HG03520 (cell line): Measurements from ENCODE around the gene SERINC5.
A peak's percentile ranks its signal among the peaks of the same experiment; 100 is the strongest.
"Not testable (repeated sequence)": the region's sequence is repeated elsewhere in the genome, so short reads cannot be mapped to it uniquely, and the experiment has no call there.

Experiments
- ATAC-seq: cut with Tn5 transposase; IDR thresholded peaks from one replicate; pipeline ENCODE4 v1.9.1; 2021; ENCODE audit warnings: mild to moderate bottlenecking, moderate library complexity; ENCODE audit not compliant: unreplicated experiment

Gene SERINC5

DNA sequence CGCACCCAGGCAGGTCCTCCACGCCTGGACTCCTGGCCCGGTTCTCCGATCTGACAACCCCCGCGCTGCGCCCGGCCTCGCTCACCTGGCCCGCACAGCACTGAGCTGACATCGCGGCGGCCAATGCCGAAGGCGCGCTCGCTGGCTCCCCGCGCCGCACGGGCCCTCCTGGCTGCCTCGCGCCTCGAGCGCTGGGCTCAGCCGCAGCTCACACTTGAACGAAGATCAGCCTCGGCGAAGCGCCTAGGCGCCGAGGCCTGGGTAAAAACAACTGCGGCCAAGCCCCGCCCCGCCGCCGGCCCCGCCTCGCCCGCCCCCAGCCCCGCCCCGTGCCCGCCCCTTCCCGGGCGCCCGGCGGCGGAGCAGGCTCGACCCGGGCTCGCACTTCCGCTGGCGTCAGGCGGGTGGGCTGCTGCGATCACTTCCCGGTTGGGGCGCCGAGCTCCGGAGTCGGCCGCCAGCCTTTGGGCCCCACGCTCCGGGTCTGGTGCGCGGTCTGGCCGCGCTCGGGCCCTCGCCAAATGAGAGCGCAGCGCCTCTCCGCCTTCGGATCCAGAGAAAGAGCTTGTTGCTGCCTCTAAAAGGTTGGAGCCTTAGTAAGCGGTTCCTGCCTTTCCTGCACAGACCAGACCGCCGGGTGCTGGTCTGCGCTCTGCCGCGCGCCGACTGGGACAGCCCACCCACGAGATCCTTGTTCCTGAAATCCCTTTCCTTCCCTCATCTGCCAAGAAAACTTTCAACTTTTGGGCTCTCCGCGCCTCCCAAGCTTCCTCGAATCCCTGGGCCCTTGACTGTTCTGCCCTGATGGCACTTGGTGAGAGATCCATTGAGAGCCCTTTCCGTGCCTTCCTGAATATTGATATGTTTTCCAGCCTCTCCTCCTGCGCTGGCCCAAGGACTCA is at the start of gene SERINC5:
SERINC5 (minus strand) TSS at position 238 of the 902 bp plus-strand sequence; CDS start at position 112, 126 bp downstream.
- ATAC-seq = peak; percentile 72

DNA sequence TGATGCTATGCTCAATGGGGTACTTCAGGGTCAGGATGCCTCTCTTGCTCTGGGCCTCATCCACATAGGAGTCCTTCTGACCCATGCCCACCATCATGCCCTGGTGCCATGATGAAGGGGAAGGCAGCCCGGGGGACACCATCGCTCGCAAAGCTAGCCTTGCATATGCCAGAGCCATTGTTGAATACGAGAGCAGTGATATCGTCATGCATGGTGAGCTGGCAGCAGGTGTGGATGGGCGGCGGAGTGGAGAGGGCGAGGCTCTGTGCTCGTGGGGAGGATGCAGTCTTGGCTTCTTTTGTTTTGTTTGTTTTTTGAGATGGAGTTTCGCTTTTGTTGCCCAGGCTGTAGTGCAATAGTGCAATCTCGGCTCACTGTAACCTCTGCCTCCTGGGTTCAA is 46.8 kb upstream of the SERINC5 start:
- no peak for ATAC-seq

DNA sequence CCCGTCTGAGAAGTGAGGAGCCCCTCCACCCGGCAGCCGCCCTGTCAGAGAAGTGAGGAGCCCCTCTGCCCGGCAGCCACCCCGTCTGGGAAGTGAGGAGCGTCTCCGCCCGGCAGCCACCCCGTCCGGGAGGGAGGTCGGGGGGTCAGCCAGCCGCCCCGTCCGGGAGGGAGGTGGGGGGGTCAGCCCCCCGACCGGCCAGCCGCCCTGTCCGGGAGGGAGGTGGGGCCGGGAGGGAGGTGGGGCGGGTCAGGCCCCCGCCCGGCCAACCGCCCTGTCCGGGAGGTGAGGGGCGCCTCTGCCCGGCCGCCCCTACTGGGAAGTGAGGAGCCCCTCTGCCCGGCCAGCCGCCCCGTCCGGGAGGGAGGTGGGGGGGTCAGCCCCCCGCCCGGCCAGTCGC is 45.5 kb upstream of the SERINC5 start:
- ATAC-seq = not testable (repeated sequence)

DNA sequence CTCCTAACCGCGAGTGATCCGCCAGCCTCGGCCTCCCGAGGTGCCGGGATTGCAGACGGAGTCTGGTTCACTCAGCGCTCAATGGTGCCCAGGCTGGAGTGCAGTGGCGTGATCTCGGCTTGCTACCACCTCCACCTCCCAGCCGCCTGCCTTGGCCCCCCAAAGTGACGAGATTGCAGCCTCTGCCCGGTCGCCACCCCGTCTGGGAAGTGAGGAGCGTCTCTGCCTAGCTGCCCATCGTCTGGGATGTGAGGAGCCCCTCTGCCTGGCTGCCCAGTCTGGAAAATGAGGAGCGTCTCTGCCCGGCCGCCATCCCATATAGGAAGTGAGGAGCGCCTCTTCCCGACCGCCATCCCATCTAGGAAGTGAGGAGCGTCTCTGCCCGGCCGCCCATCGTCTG is 44.9 kb upstream of the SERINC5 start:
- ATAC-seq = not testable (repeated sequence)

DNA sequence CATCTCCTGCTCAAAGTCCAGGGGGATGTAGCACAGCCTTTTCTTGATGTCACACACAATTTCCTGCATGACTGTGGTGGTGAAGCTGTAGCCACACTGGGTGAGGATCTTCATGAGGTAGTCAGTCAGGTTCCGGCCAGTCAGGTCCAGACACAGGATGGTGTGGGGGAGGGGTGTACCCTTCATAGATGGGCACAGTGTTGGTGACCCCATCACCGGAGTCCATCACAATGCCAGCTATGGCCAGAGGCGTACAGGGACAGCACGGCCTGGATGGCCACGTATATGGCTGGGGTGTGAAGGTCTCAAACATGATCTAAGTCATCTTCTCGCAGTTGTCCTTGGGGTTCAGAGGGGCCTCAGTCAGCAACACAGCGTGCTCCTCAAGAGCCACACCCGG is 44.3 kb upstream of the SERINC5 start:
- ATAC-seq = no peak

DNA sequence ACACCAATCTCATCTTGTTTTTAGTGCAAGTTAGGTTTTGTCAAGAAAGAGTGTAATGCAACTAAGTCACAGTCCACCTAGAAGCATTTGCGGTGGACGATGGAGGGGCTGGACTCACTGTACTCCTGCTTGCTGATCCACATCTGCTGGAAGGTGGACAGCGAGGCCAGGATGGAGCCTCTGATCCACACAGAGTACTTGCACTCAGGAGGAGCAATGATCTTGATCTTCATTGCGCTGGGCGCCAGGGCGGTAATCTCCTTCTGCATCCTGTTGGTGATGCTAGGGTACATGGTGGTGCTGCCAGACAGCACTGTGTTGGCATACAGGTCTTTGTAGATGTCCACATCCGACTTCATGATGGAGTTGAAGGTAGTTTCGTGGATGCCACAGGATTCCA is 43.8 kb upstream of the SERINC5 start:
- no peak for ATAC-seq

DNA sequence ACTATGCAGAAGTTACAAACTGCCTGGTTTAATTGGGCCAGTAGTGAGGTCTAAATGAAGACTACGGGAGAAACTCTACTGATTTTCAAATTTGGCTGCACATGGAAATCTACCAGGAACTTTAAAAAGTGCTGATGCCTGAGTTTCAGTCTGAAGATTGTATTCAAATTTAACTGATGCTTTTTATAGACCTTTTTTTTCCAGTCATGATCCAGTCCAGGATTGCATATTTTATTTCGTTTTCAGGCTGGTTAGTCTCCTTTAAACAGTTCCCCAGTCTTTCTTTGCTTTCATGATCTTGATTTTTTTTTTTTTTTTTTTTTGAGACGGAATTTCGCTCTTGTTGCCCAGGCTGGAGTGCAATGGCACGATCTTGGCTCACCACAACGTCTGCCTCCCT is 40.3 kb upstream of the SERINC5 start:
- ATAC-seq = no peak

DNA sequence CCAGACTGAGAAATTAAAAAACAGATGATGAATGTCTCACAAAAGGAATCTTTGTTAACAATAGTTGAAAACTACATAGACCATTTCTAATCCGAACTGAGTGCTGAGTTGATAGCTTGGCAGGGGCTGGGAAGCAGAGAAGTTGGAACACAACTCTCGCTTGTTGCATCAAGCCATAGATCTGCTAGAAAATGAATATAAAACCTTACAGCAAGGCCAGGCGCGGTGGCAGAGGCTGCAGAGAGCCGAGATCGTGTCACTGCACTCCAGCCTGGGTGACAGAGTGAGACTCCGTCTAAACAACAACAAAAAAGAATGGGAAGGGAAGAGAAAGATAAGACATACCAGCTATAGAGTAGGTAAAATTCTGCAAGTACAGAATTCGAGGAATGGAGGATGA is 35.9 kb upstream of the SERINC5 start:
- ATAC-seq = no peak

DNA sequence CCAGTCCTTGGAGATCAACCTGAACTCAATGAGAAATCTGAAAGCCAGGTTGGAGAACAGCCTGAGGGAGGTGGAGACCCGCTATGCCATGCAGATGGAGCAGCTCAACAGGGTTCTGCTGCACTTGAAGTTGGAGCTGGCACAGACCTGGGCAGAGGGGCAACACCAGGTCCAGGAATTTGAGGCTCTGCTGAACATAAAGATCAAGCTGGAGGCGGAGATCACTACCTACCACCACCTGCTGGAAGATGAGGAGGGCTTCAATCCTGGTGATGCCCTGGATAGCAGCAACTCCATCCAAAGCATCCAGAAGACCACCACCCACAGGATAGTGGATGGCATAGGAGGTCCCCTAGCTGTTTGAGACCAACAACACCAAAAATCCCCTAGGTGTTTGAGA is 33.5 kb upstream of the SERINC5 start:
- no peak for ATAC-seq

DNA sequence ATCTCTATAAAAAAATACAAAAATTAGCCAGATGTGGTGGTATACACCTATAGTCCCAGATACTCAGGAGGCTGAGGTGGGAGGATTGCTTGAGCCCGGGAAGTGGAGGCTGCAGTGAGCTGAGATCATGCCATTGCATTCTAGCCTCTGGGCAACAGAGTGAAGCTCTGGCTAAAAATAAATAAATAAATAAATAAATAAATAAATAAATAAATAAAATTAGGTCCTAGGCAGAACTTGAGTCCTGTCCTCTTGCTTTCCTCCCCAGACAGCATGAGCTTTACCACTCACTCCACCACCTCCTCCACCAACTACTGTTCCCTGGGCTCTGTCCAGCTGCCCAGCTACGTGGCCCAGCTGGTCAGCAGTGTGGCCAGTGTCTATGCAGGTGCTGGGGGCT is 32.3 kb upstream of the SERINC5 start:
- ATAC-seq = no peak

DNA sequence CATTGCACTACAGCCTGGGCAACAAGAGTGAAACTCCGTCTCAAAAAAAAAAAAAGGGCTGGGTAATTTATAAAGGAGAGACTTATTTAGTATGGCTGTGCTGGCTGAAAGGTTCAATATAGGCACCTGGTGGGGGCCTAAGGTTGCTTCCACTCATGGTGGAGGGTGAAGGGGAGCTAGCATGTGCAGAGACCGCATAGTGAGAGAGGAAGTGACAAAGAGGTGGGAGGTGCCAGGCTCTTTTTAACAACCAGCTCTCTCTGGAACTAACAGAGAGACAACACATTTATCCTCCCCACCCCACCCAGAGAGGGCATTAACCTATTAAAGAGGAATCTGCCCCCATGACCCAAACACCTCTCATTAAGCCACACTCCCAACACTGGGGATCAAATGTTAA is 28.9 kb upstream of the SERINC5 start:
- ATAC-seq = no peak

DNA sequence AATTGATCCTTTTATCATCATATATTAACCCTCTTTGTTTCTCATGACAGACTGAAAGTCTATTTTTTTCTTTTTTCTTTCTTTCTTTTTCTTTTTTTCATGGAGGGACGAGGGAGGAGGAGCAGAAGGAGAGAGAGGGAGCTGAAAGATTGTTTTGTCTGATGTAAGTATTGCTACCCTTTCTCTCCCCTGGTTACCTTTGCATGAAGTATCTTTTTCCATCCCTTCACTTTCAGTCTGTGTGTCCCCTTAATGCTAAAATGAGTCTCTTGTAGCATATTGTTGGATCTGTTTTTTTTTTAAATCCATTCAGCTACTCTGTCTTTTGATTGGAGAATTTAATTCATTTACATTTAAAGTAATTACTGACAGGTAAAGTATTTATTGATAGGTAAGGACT is 27.5 kb upstream of the SERINC5 start:
- no peak for ATAC-seq

DNA sequence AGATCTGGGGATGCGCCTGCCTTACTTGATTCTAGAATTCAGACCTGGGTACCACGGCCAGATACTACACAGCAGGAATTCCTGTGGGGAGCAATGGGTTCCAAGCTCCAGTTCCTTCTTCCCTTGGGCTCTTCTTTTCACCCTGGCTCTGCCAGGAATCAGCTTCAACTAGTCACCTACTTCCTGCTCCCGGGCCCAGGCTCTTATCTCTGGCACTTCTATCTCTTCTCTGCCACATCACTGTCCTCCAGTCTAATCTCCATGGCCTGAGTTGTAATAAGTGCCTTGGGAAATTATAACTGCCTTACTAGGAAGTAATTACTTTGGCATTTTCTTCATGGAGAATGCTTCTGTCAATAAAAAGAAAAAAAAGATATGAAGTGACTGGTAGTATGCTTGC is 26.2 kb upstream of the SERINC5 start:
- no peak for ATAC-seq

DNA sequence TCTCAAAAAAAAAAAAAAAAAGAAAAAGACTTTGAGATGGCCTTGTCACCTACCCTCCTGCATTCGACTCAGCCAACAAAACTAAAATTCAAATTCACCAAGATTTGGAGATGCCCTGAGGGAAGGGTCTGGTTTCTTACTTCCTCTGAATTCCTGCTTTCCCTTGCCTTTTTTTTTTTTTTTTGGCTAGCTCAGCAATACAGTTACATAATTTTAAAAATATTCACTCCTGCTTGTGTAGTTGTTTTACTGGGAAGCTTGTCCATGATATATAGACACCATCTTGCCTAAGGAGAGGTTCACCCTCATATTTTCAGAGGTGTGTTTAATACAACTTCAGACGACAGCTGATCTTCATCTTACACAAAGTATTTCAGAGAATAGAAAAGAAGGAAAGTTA is 21.3 kb upstream of the SERINC5 start:
- no peak for ATAC-seq

DNA sequence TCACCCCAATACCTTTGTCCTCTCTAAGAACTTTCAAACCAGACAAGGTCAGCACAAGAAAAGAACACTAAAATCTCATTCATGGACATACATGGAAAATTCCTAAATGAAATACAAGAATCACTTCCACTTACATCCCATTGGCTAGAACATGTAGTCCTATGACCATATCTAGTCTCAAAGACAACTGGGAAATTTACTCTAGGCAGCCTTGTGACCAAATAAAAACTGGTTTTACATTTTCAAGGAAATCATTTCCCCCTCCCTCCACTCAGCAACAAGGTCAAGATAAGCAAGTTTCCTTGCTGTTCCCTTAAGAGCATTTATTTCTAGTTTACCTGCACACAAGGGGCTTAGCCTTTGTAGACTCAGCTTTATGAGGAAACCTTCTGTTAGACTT is 20.3 kb upstream of the SERINC5 start:
- no peak for ATAC-seq

DNA sequence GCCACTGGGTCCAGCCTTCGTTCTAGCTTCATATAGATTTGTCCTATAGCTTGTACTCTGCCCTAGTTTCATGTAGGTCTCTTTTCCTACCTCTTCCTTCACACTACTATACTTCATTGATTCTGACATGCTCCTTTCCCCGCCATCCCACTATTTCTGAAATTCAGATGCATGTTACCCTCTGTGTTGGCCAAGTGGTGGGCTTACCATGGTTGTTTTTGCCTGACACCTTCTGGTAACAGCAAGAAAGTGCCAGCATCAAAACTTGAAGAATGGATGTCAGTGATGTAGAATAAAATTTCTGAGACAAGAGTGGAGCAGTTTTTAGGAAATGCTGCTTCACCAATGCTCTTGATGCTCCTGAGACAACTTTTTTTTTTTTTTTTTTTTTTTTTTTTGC is 19.5 kb upstream of the SERINC5 start:
- ATAC-seq = no peak

DNA sequence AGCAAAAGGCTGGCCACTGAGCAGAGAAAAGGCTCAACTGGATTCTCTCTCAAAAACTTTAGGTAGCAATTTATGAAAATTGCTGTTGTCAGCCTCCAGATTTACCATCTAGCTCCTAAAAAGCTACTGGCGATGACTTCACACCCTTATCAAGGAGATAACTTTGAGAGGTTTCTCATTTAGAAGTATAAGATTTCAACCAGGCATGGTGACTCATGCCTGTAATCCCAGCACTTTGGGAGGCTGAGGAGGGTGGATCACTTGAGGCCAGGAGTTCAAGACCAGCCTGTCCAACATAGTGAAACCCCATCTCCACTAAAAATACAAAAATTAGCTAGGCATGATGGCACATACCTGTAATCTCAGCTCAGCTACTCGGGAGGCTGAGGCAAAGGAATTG is 14.7 kb upstream of the SERINC5 start:
- ATAC-seq = not testable (repeated sequence)

DNA sequence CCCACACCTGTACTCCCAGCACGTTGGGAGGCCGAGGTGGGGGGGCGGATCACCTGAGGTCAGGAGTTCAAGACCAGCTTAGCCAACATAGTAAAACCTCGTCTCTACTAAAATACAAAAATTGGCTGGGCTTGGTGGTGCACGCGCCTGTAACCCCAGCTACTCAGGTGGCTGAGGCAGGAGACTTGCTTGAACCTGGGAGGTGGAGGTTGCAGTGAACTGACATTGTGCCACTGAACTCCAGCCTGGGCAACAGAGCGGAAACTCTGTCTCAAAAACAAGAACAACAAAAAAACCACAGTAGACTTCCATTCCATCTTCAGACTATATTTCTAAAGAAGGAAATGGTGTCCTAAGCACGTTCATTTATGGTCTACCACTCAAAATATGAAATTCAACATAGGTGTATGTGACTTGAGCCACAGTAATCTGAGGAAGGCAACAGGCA is 14.2 kb upstream of the SERINC5 start:
- ATAC-seq = no peak

DNA sequence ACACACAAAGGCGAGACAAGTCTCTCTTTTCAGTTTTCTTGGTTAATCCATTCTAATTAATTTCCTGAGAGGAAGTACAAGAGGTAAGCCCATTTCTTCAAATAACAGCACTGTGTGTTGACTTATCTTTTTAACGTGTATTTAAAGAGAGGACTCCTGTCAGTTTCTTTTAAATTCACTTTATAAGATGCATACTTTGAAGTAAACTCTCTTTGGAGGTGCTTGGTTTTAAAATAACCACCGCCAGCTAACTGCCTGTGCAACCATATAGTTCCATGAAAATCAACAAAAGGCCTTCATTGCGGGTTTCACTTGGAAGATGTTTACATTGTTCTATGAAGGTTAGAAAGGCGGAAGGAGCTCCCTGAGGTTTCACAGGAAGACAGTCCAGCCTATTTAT is 13.1 kb upstream of the SERINC5 start:
- no peak for ATAC-seq

DNA sequence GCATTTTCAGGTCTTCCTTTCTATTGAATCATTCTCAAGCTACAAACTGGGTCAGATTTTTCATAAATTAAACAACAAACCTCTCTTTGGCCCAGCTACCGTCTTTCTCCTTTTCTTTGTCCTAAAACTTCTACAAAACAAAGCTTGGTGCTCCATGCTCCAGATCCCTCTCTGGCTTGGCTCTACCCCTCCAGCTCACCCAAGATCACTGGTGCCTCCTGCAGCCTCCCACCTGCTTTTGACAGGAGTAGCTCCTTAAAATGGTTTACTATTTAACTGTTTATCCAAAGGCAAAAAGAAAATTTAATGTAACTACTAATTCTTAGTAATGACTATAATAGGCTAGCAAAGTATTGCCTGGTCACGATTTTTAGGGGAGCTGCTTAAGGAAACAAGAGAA is 10.7 kb upstream of the SERINC5 start:
- no peak for ATAC-seq

DNA sequence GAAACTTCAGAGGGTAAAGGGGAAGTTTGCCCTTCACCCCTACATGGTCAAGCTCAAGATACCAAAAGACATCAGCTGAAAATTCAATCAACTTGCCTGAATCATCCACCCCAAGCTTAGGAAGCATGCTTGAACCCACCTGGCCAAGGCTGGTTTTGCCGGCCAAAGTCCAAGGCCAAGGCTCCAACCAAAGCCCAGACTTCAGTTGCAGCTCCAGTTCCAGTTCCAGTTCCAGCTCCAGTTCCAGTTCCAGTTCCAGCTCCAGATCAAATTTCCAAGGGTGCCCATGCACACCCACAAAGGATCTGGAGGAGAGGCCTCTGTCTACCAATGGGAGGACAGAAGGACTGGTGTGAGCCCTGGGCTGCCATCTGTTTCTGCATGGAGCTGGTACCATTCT is 4.6 kb upstream of the SERINC5 start:
- no peak for ATAC-seq

DNA sequence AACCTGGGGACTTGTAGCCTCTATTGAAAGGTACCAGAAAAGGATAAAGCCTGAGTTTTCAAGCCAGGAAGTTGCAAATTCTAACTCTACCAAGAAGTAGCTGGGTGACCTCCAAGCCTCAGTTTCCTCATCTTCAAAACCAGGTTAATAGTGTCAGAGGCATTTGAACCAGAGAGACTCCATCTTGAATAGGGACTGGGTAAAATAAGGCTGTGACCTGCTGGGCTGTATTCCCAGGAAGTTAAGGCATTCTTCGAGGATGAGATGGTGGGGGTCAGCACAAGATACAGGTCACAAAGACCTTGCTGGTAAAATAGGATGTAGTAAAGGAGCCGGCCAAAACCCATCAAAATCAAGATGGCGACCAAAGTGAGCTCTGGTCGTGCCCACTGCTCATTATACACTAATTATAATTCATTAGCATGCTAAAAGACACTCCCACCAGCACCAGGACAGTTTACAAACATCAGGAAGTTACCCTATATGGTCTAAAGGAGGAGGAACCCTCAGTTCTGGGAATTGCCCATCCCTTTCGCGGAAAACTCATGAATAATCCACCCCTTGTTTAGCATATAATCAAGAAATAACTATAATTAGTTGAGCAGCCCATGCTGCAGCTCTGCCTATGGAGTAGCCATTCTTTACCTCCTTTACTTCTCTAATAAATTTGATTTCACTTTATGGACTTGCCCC is 3.8 kb upstream of the SERINC5 start:
- no peak for ATAC-seq
